Measurements from ENCODE around the gene KRT13.

Gene KRT13

GRCh38 chr17:41516830-41517283 is 11.4 kb upstream of the KRT13 start:
- Mint-ChIP-seq H3K9me3 (no peaks in the 10 kb centered on the region), H3K36me3 (no peaks in the 10 kb centered on the region), H3K4me1 (no peaks in the 10 kb centered on the region), H3K27ac (no peak overlapping the region), H3K27me3 (no peaks in the 10 kb centered on the region), H3K4me3 (no peak overlapping the region)

GRCh38 chr17:41516147-41516829 is 10.9 kb upstream of the KRT13 start:
- Mint-ChIP-seq H3K4me3 (no peak overlapping the region), H3K27me3 (no peaks in the 10 kb centered on the region), H3K4me1 (no peaks in the 10 kb centered on the region), H3K36me3 (no peaks in the 10 kb centered on the region), H3K9me3 (no peaks in the 10 kb centered on the region), H3K27ac (no peak overlapping the region)

- no peaks in the 10 kb centered on the region for H3K27me3 Mint-ChIP-seq
- no peaks in the 10 kb centered on the region for H3K4me1 Mint-ChIP-seq
- no peaks in the 10 kb centered on the region for H3K36me3 Mint-ChIP-seq
- no peaks in the 10 kb centered on the region for H3K9me3 Mint-ChIP-seq
- no peak overlapping the region for H3K27ac Mint-ChIP-seq
- no peak overlapping the region for H3K4me3 Mint-ChIP-seq
Observed at GRCh38 chr17:41513168-41513547, 7.7 kb upstream of the KRT13 start.

GRCh38 chr17:41512546-41513167 is 7.2 kb upstream of the KRT13 start:
- Mint-ChIP-seq H3K4me3 (no peak overlapping the region), H3K4me1 (no peaks in the 10 kb centered on the region), H3K9me3 (no peaks in the 10 kb centered on the region), H3K27ac (no peak overlapping the region), H3K36me3 (no peaks in the 10 kb centered on the region), H3K27me3 (no peaks in the 10 kb centered on the region)

- no peaks in the 10 kb centered on the region for H3K4me1 Mint-ChIP-seq
- H3K9me3 Mint-ChIP-seq = no peaks in the 10 kb centered on the region
- H3K4me3 Mint-ChIP-seq = no peak overlapping the region
- H3K36me3 Mint-ChIP-seq = no peaks in the 10 kb centered on the region
- H3K27ac Mint-ChIP-seq = no peak overlapping the region
- no peaks in the 10 kb centered on the region for H3K27me3 Mint-ChIP-seq
Observed at GRCh38 chr17:41511716-41512115, 6.3 kb upstream of the KRT13 start.

GRCh38 chr17:41511116-41511515 is 5.7 kb upstream of the KRT13 start:
- Mint-ChIP-seq H3K4me1 (no peaks in the 10 kb centered on the region), H3K4me3 (no peak overlapping the region), H3K36me3 (no peaks in the 10 kb centered on the region), H3K27me3 (no peaks in the 10 kb centered on the region), H3K27ac (no peak overlapping the region), H3K9me3 (no peaks in the 10 kb centered on the region)

- no peaks in the 10 kb centered on the region for H3K27me3 Mint-ChIP-seq
- H3K27ac Mint-ChIP-seq = no peak overlapping the region
- no peak overlapping the region for H3K4me3 Mint-ChIP-seq
- H3K36me3 Mint-ChIP-seq = no peaks in the 10 kb centered on the region
- no peaks in the 10 kb centered on the region for H3K4me1 Mint-ChIP-seq
- H3K9me3 Mint-ChIP-seq = no peaks in the 10 kb centered on the region
Observed at GRCh38 chr17:41510251-41511065, 5.0 kb upstream of the KRT13 start.

GRCh38 chr17:41507315-41507880 is 2.0 kb upstream of the KRT13 start:
- no peaks in the 10 kb centered on the region for H3K4me1 Mint-ChIP-seq
- no peaks in the 10 kb centered on the region for H3K27me3 Mint-ChIP-seq
- no peak overlapping the region for H3K4me3 Mint-ChIP-seq
- no peaks in the 10 kb centered on the region for H3K36me3 Mint-ChIP-seq
- H3K27ac Mint-ChIP-seq = no peak overlapping the region
- no peaks in the 10 kb centered on the region for H3K9me3 Mint-ChIP-seq

GRCh38 chr17:41505809-41506767 is 676 bp upstream of the KRT13 start:
- H3K27me3 Mint-ChIP-seq = no peaks in the 10 kb centered on the region
- no peaks in the 10 kb centered on the region for H3K4me1 Mint-ChIP-seq
- H3K9me3 Mint-ChIP-seq = no peaks in the 10 kb centered on the region
- no peaks in the 10 kb centered on the region for H3K36me3 Mint-ChIP-seq
- H3K27ac Mint-ChIP-seq = no peak overlapping the region
- no peak overlapping the region for H3K4me3 Mint-ChIP-seq

GRCh38 chr17:41504246-41504977 is 1.0 kb downstream of the KRT13 start:
- H3K27ac Mint-ChIP-seq = no peak overlapping the region
- H3K36me3 Mint-ChIP-seq = no peaks in the 10 kb centered on the region
- H3K27me3 Mint-ChIP-seq = no peaks in the 10 kb centered on the region
- H3K4me1 Mint-ChIP-seq = no peaks in the 10 kb centered on the region
- no peak overlapping the region for H3K4me3 Mint-ChIP-seq
- no peaks in the 10 kb centered on the region for H3K9me3 Mint-ChIP-seq

GRCh38 chr17:41503202-41503601 is 2.2 kb downstream of the KRT13 start:
- Mint-ChIP-seq H3K27ac (no peak overlapping the region), H3K4me3 (no peak overlapping the region), H3K9me3 (no peaks in the 10 kb centered on the region), H3K27me3 (no peaks in the 10 kb centered on the region), H3K4me1 (peaks cover 3% of the 10 kb centered on the region), H3K36me3 (no peaks in the 10 kb centered on the region)

GRCh38 chr17:41500131-41500911 is 5.1 kb downstream of the KRT13 start:
- Mint-ChIP-seq H3K27ac (no peak overlapping the region), H3K27me3 (no peaks in the 10 kb centered on the region), H3K4me1 (peaks cover 15% of the 10 kb centered on the region), H3K36me3 (no peaks in the 10 kb centered on the region), H3K4me3 (no peak overlapping the region), H3K9me3 (no peaks in the 10 kb centered on the region)

- H3K27me3 Mint-ChIP-seq = no peaks in the 10 kb centered on the region
- no peaks in the 10 kb centered on the region for H3K9me3 Mint-ChIP-seq
- no peak overlapping the region for H3K4me3 Mint-ChIP-seq
- peaks cover 15% of the 10 kb centered on the region for H3K4me1 Mint-ChIP-seq
- no peak overlapping the region for H3K27ac Mint-ChIP-seq
- H3K36me3 Mint-ChIP-seq = no peaks in the 10 kb centered on the region
Observed at GRCh38 chr17:41499714-41500113, 5.7 kb downstream of the KRT13 start.

- no peaks in the 10 kb centered on the region for H3K27me3 Mint-ChIP-seq
- H3K4me3 Mint-ChIP-seq = no peak overlapping the region
- peaks cover 19% of the 10 kb centered on the region for H3K4me1 Mint-ChIP-seq
- no peak overlapping the region for H3K27ac Mint-ChIP-seq
- no peaks in the 10 kb centered on the region for H3K9me3 Mint-ChIP-seq
- H3K36me3 Mint-ChIP-seq = no peaks in the 10 kb centered on the region
Observed at GRCh38 chr17:41498276-41498675, 7.1 kb downstream of the KRT13 start.

Measured in activated naive CD4-positive, alpha-beta T cell treated with anti-CD3 and anti-CD28 coated beads, Interleukin-2, amount 50 U/mL, for 24 hours (primary cell).